Muscle layer of duodenum (tissue), 2 donors: Measurements from ENCODE around the gene RAB8A.

Experiments used
- H3K27ac ChIP-seq: one replicate; pipeline ENCODE4 v1.7.0; 2013; ENCODE audit warnings: mild to moderate bottlenecking, low read length
- H3K27me3 ChIP-seq: one replicate; pipeline ENCODE4 v1.7.0; 2013; ENCODE audit warnings: low read depth, mild to moderate bottlenecking, control low read depth, low read length
- H3K36me3 ChIP-seq, 2 donors: one replicate each; pipeline ENCODE4 v1.7.0; 2013; ENCODE audit warnings: low read length in 2 of 2, control low read depth in 1 of 2, mild to moderate bottlenecking in 1 of 2; ENCODE audit not compliant: insufficient read depth in 2 of 2, control insufficient read depth in 1 of 2
- H3K4me1 ChIP-seq, 2 donors: one replicate each; pipeline ENCODE4 v1.7.0; 2013; ENCODE audit warnings: low read length in 2 of 2, mild to moderate bottlenecking in 2 of 2, control low read depth in 1 of 2, moderate library complexity in 1 of 2; ENCODE audit not compliant: insufficient read depth in 2 of 2, control insufficient read depth in 1 of 2
- H3K4me3 ChIP-seq, 2 donors: one replicate each; pipeline ENCODE4 v1.7.0; 2013; ENCODE audit warnings: low read length in 2 of 2, low read depth in 1 of 2, mild to moderate bottlenecking in 1 of 2
- H3K9me3 ChIP-seq, 2 donors: one replicate each; pipeline ENCODE4 v1.7.0; 2013; ENCODE audit warnings: low read length in 2 of 2, control low read depth in 1 of 2, mild to moderate bottlenecking in 1 of 2; ENCODE audit not compliant: control insufficient read depth in 1 of 2
- donor health status: healthy.

Gene RAB8A

GRCh38 chr19:16154557-16154956 is 42.9 kb downstream of the RAB8A start:
- no peaks in the 10 kb centered on the region for H3K4me1 ChIP-seq
- H3K27me3 ChIP-seq = no peaks in the 10 kb centered on the region
- no peak overlapping the region for H3K27ac ChIP-seq
- H3K9me3 ChIP-seq = no peaks in the 10 kb centered on the region
- no peaks in the 10 kb centered on the region for H3K36me3 ChIP-seq
- no peak overlapping the region for H3K4me3 ChIP-seq

DNA sequence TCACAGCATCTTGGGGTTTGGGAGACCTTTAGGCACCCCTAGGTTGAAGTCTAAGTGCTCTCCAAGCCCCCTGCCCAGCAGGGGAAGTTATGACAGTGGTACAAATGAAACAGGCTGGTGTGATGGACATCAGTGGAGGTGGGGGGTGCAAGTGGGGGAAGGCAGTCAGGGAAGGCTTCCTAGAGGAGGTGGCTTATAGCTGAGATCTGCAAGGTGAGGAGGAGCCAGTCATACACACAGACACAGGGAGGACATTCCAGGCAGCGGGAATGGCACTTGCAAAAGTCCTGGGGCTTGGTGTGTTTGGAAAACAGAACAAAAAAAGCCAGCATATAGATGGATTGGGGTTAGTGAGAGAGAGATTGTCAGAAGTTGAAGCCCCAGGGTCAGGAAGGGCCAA is 43.4 kb downstream of the RAB8A start:
- H3K36me3 ChIP-seq = no peaks in the 10 kb centered on the region
- H3K27me3 ChIP-seq = no peaks in the 10 kb centered on the region
- H3K9me3 ChIP-seq = no peaks in the 10 kb centered on the region
- no peak overlapping the region for H3K27ac ChIP-seq
- H3K4me1 ChIP-seq = no peaks in the 10 kb centered on the region
- no peak overlapping the region for H3K4me3 ChIP-seq

DNA sequence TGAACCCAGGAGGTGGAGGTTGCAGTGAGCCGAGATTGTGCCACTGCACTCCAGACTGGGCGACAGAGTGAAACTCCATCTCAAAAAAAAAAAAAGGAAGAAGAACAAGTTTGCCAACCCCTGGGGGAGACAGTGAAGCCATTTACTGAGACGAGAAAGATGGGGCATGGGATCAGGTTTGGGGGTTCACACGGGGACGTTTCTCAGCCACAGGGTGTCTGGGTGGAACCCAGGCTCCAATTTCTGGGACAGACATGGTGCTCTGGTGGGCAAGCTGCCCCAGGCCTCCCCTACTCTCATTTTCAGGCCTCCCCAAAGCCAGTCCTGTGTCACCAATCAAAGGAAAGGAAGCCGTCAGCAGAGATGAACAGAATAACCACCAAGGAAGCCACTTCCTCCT is 45.2 kb downstream of the RAB8A start:
- Histone ChIP-seq H3K36me3 (no peaks in the 10 kb centered on the region), H3K9me3 (no peaks in the 10 kb centered on the region), H3K4me1 (no peaks in the 10 kb centered on the region), H3K27ac (no peak overlapping the region), H3K4me3 (no peak overlapping the region), H3K27me3 (no peaks in the 10 kb centered on the region)

GRCh38 chr19:16157601-16158000 is 45.9 kb downstream of the RAB8A start:
- Histone ChIP-seq H3K4me1 (no peaks in the 10 kb centered on the region), H3K4me3 (no peak overlapping the region), H3K27me3 (no peaks in the 10 kb centered on the region), H3K36me3 (no peaks in the 10 kb centered on the region), H3K27ac (no peak overlapping the region), H3K9me3 (no peaks in the 10 kb centered on the region)

- no peaks in the 10 kb centered on the region for H3K4me1 ChIP-seq
- no peak overlapping the region for H3K27ac ChIP-seq
- H3K27me3 ChIP-seq = no peaks in the 10 kb centered on the region
- H3K36me3 ChIP-seq = no peaks in the 10 kb centered on the region
- no peak overlapping the region for H3K4me3 ChIP-seq
- H3K9me3 ChIP-seq = no peaks in the 10 kb centered on the region
Measured at GRCh38 chr19:16159655-16160054, 48.0 kb downstream of the RAB8A start.

- Histone ChIP-seq H3K4me1 (no peaks in the 10 kb centered on the region), H3K9me3 (no peaks in the 10 kb centered on the region), H3K36me3 (no peaks in the 10 kb centered on the region), H3K4me3 (no peak overlapping the region), H3K27ac (no peak overlapping the region), H3K27me3 (no peaks in the 10 kb centered on the region)
Measured at GRCh38 chr19:16160445-16160942, 48.8 kb downstream of the RAB8A start.

- Histone ChIP-seq H3K27ac (no peak overlapping the region), H3K4me3 (no peak overlapping the region), H3K4me1 (no peaks in the 10 kb centered on the region), H3K36me3 (no peaks in the 10 kb centered on the region), H3K9me3 (no peaks in the 10 kb centered on the region), H3K27me3 (no peaks in the 10 kb centered on the region)
Measured at GRCh38 chr19:16160943-16161560, 49.4 kb downstream of the RAB8A start.

- no peaks in the 10 kb centered on the region for H3K36me3 ChIP-seq
- no peaks in the 10 kb centered on the region for H3K4me1 ChIP-seq
- H3K27me3 ChIP-seq = no peaks in the 10 kb centered on the region
- H3K27ac ChIP-seq = no peak overlapping the region
- H3K9me3 ChIP-seq = no peaks in the 10 kb centered on the region
- H3K4me3 ChIP-seq = no peak overlapping the region
Measured at GRCh38 chr19:16161840-16162239, 50.2 kb downstream of the RAB8A start.

DNA sequence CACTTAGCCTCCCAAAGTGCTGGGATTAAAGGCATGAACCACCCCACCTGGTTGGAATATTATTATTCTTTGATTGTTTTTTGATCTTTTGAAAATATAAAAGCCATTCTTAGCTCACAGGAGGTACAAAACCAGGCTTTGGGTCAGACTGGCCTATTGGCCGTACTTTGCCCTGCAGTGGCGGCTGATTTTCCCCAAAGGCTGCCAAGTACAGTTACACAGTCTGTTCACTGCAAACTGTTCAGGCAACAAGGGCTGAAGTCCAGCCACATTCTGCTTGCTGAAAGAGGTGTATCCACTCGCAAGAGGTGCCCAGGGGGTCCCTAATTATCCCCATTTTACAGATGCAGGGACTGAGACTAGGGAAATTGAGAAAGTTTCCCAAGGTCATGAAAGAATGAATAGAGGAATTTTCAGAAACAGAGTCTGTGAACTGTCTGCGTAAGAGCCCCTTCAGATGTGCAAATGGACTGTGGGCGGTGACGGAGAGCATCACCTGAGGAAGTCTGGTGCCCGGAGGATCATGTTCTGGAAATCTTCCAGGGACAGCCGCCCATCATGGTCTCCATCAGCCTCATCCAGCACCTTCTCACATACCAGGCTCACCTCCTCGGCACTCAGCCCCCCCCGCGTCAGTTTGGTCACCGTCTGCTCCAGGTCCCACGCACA is 52.7 kb downstream of the RAB8A start:
- Histone ChIP-seq H3K4me3 (no peak overlapping the region), H3K4me1 (no peaks in the 10 kb centered on the region), H3K27ac (no peak overlapping the region), H3K27me3 (no peaks in the 10 kb centered on the region), H3K36me3 (no peaks in the 10 kb centered on the region), H3K9me3 (no peaks in the 10 kb centered on the region)

DNA sequence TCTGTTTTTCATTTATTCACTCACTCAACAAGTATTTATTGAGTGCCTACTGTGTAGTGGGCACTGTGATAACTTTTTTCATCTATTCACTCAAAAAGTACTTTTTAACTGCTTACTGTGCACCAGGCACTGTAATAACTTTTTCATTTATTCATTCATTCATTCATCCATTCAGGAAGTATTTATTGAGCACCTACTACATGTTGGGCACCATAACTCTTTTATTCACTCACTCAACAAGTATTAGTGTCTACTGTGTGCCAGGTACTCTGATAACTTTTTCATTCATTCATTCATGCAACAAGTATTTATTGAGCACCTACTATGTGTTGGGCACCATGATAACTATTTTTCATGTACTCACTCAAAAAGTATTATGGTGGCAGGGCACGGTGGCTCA is 54.7 kb downstream of the RAB8A start:
- Histone ChIP-seq H3K27ac (no peak overlapping the region), H3K4me3 (no peak overlapping the region), H3K4me1 (no peaks in the 10 kb centered on the region), H3K36me3 (no peaks in the 10 kb centered on the region), H3K9me3 (no peaks in the 10 kb centered on the region), H3K27me3 (no peaks in the 10 kb centered on the region)

- no peaks in the 10 kb centered on the region for H3K9me3 ChIP-seq
- no peaks in the 10 kb centered on the region for H3K4me1 ChIP-seq
- no peak overlapping the region for H3K27ac ChIP-seq
- no peak overlapping the region for H3K4me3 ChIP-seq
- H3K27me3 ChIP-seq = no peaks in the 10 kb centered on the region
- H3K36me3 ChIP-seq = no peaks in the 10 kb centered on the region
Measured at GRCh38 chr19:16167055-16167454, 55.4 kb downstream of the RAB8A start.
